Adrenal gland (tissue), 12 donors: ENCODE data around the gene EYS. TPM values are rescaled to one million over a fixed set of nuclear protein-coding genes. Genes with fewer than 3 reads are reported as not detected.

Source experiments
- DNase-seq, 7 donors: peaks; one replicate each; pipeline ENCODE4 v3.0.0-alpha.2; 2019 to 2020
- H3K27ac ChIP-seq, 5 donors: fragments of 200-600 bp; sonication (generic) in 4 of 5; 1 replicate in 3 of 5; 2 replicates in 2 of 5; pipeline versions ENCODE4 v1.5.1 to v1.8.0; 2016 to 2020; ENCODE audit warnings: mild to moderate bottlenecking in 1 of 5
- H3K27me3 ChIP-seq: fragments of 200-600 bp; 2 replicates; pipeline ENCODE4 v1.8.0; 2021
- H3K36me3 ChIP-seq, 2 donors: fragments of 200-600 bp; replicated peaks in 1 of 2; 1 replicate in 1 of 2; 2 replicates in 1 of 2; pipeline versions ENCODE4 v1.5.1 to v1.8.0; 2018 to 2022
- H3K4me1 ChIP-seq, 2 donors: fragments of 200-600 bp; replicated peaks in 1 of 2; 1 replicate in 1 of 2; 2 replicates in 1 of 2; pipeline versions ENCODE4 v1.5.1 to v1.8.0; 2018 to 2021
- H3K4me3 ChIP-seq, 4 donors: fragments of 200-600 bp; sonication (generic) in 3 of 4; one replicate each; pipeline ENCODE4 v1.5.1; 2016 to 2018
- H3K9me3 ChIP-seq, 3 donors: fragments of 200-600 bp; sonication (generic) in 1 of 3; replicated peaks in 1 of 3; 1 replicate in 2 of 3; 2 replicates in 1 of 3; pipeline versions ENCODE4 v1.5.1 to v1.8.0; 2016 to 2021
- POLR2A ChIP-seq, 2 donors: fragments of 450-650 bp; IDR thresholded peaks; one replicate each; pipeline ENCODE4 v1.6.1; 2017; ENCODE audit warnings: antibody characterized with exemption in 2 of 2, mild to moderate bottlenecking in 2 of 2, moderate library complexity in 1 of 2
- WGBS, 4 donors: extraction: QIAGEN DNeasy Blood & Tissue Kit in 2 of 4; methylation state at CpG; one replicate each; pipeline versions ENCODE4 v1.1.5 to v1.1.7; 2013 to 2017; 5-methylcytosine and 5-hydroxymethylcytosine counted together
- intact Hi-C, 2 donors: fragments of 100-400 bp; cut with DNase I; formaldehyde crosslinking; loops; one replicate each; pipeline versions ENCODE4 v1.14.1 to v1.15.0; 2022 to 2023
- polyA plus RNA-seq, 3 donors: library from polyadenylated mRNA; stranded (reverse); fragments of 200-250 nt in 2 of 3; fragments of 350-450 nt in 1 of 3; fragmentation: Illumina TruSeq in 1 of 3; extraction: RNeasy Lipid Tissue Mini Kit (QIAGEN cat#74804) in 1 of 3; gene quantifications; one replicate each; pipeline ENCODE4 v1.2.3, GENCODE V29; 2013 to 2014
- total RNA-seq, 9 donors: library from RNA; depleted of rRNA in 4 of 9; stranded (reverse); fragments of >200 nt in 4 of 9; fragments of 120-200 nt in 1 of 9; fragmentation: NEBNext Ultra II Directional in 1 of 9; extraction: Animal tissue kit (Norgen Biotek cat#: 25700) in 1 of 9; gene quantifications; one replicate each; pipeline versions ENCODE4 v1.1.0 to v1.2.4, GENCODE V29; 2013 to 2023
- TF ChIP-seq, protein P1 (sequence below), 6 experiments: fragments of 450-650 bp in 4 of 6; fragments of 200-600 bp in 2 of 6; sonication (generic) in 1 of 6; IDR thresholded peaks; 1 replicate in 5 of 6; 2 replicates in 1 of 6; pipeline versions ENCODE4 v1.5.1 to v1.8.0; 2016 to 2021; ENCODE audit warnings: antibody characterized with exemption in 6 of 6, mild to moderate bottlenecking in 2 of 6, moderate library complexity in 1 of 6
- donor health status: healthy with polysubstance abuse.
- donor health status: Bipolar disorder and iron deficiency.
- donor health status: DM: yes; HTN: yes; CAD: no.
- donor health status: DM: no; HTN: no; CAD: no.
- donor health status: DM: no; HTN: no; CAD: no.
- donor health status: DM: yes; HTN: yes; CAD: no.

EYS gene
- total and polyA plus RNA-seq, 12 donors: 0.03 to 3.1 (median 0.18) TPM; not detected in 7

DNA sequence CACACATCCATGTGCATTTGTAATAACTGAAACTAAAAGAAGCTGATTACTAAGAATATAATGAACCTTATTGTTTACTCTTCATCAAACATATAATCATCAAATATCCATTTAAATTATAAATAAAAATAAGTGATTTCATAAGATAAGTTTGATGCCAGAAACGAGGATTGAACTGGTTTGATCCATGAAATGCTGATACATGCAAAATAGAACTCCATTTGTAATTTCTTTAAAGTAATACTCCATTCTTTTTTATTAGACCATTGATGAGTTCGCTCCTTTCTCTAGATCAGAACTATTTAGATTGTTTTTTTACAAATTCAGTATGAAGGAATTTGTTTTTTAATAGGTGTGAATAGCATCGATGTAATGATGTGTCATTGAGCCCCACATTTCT, 57.6 kb downstream of the EYS start:
- no peak overlapping the region for H3K4me3 ChIP-seq
- no peaks in the 10 kb centered on the region for H3K4me1 ChIP-seq
- 69 to 90% (median 82%) methylated on average over 3 of the region's 3 CpGs for WGBS, 4 donors
- TF ChIP-seq POLR2A (IDR thresholded peaks at IDR 0.05): no peak
- TF ChIP-seq, protein P1, sequence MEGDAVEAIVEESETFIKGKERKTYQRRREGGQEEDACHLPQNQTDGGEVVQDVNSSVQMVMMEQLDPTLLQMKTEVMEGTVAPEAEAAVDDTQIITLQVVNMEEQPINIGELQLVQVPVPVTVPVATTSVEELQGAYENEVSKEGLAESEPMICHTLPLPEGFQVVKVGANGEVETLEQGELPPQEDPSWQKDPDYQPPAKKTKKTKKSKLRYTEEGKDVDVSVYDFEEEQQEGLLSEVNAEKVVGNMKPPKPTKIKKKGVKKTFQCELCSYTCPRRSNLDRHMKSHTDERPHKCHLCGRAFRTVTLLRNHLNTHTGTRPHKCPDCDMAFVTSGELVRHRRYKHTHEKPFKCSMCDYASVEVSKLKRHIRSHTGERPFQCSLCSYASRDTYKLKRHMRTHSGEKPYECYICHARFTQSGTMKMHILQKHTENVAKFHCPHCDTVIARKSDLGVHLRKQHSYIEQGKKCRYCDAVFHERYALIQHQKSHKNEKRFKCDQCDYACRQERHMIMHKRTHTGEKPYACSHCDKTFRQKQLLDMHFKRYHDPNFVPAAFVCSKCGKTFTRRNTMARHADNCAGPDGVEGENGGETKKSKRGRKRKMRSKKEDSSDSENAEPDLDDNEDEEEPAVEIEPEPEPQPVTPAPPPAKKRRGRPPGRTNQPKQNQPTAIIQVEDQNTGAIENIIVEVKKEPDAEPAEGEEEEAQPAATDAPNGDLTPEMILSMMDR (IDR thresholded peaks at IDR 0.05): no peak
- intact Hi-C loops: no loop called here
- DNase-seq: no peak
- no peaks in the 10 kb centered on the region for H3K27me3 ChIP-seq
- no peaks in the 10 kb centered on the region for H3K36me3 ChIP-seq
- no peak overlapping the region for H3K27ac ChIP-seq
- no peaks in the 10 kb centered on the region for H3K9me3 ChIP-seq

DNA sequence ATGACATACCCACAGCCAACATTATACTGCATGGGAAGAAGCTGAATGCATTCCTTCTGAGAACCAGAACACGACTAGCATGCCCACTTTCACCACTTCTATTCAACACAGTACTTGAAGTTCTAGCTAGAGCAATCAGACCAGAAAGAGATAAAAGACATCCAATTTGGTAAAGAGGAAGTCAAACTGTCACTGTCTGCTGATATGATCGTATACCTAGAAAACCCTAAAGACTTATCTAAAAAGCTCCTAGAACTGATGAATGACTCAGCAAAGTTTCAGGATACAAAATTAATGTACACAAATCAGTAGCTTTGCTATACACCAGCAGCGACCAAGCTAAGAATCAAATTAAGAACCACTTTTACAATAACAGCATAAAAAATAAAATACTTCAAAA, 60.5 kb downstream of the EYS start:
- DNase-seq: no peak
- WGBS, 4 donors: 76 to 79% (median 78%) methylated on average over 3 of the region's 3 CpGs
- TF ChIP-seq, protein P1 (IDR thresholded peaks at IDR 0.05): no peak
- no peak for TF ChIP-seq POLR2A (IDR thresholded peaks at IDR 0.05)
- Histone ChIP-seq H3K4me1 (no peaks in the 10 kb centered on the region), H3K4me3 (no peak overlapping the region), H3K9me3 (no peaks in the 10 kb centered on the region), H3K27ac (no peak overlapping the region), H3K36me3 (no peaks in the 10 kb centered on the region), H3K27me3 (no peaks in the 10 kb centered on the region)
- intact Hi-C loops: no loop called here

DNA sequence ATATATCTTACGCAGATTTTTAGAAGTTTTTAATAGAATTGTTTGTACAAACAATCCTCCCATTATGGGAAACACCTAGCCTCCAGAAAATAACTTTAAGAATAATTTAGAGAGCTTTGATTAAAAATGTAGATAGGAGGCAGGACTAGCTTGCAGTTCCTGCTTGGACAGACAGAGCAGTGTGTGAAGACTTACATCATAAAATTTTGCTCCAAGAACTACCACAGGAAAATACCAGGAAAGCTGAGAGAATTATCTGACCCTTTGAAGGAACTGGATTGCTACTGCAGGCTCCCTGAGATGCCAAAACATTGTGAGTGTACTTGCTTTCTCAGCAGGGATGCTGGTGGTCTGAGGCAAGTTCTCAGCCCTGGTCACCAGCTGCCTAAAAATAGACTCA, 64.2 kb downstream of the EYS start:
- Histone ChIP-seq H3K27ac (no peak overlapping the region), H3K36me3 (no peaks in the 10 kb centered on the region), H3K4me3 (no peak overlapping the region), H3K4me1 (no peaks in the 10 kb centered on the region), H3K9me3 (no peaks in the 10 kb centered on the region), H3K27me3 (no peaks in the 10 kb centered on the region)
- WGBS, 4 donors: 84 to 97% (median 90%) methylated on average over 1 of the region's 1 CpG
- TF ChIP-seq, protein P1 (IDR thresholded peaks at IDR 0.05): no peak
- TF ChIP-seq POLR2A (IDR thresholded peaks at IDR 0.05): no peak
- intact Hi-C loops: no loop called here
- DNase-seq: no peak

DNA sequence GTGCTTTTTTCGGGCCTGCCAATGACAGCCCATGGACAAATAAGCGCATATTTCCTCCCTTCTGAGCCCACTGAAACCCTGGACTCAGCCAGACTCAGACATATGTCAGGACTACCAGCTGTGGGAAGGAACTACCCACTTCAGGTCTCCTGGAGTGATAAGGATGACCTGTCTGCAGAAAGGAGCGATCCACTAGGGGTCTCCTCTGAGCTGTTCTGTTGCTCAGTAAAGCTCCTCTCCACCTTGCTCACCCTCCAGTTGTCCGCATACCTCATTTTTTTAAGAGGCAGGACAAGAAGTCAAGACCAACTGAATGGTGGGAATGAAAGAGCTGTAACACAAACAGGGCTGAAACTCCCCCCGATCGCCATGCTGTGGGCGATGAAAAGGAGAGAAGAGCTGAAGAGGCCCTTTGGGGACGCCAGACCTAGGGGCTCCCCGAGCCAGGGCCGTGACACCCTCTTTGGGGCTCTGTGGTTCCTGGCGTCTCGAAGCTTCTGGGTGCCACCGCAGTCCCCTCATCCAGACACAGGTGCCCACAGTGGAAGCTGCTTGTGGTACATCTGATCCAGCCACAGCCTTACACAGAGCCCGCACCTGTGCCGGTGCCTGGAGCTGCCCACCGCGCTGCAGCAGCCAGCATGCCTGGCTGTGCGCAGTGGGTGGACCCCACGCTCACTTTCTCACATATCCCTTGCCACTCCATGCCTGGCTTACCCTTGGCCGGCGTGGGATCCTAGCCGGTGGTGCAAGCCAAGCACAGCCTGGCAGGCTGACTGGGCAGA, 68.8 kb downstream of the EYS start:
- Histone ChIP-seq H3K27me3 (no peaks in the 10 kb centered on the region), H3K9me3 (no peaks in the 10 kb centered on the region), H3K4me1 (no peaks in the 10 kb centered on the region), H3K4me3 (no peak overlapping the region), H3K36me3 (no peaks in the 10 kb centered on the region), H3K27ac (no peak overlapping the region)
- intact Hi-C loops: no loop called here
- WGBS, 4 donors: 88 to 94% (median 93%) methylated on average over 17 to 22 of the region's 22 CpGs
- peak in 4 of 7 donors; percentile 15 to 38 (median 24) for DNase-seq
- TF ChIP-seq, protein P1 (IDR thresholded peaks at IDR 0.05): peak in 5 of 6 experiments; percentile 13 to 37 (median 29)
- no peak for TF ChIP-seq POLR2A (IDR thresholded peaks at IDR 0.05)
